Fibroblast of gingiva (primary cell): Measurements from ENCODE around the gene SCLY.
A peak's percentile ranks its signal among the peaks of the same experiment; 100 is the strongest.

ENCODE experiments used
- DNase-seq: peaks from one replicate; pipeline ENCODE4 v3.0.0-alpha.2; 2011; ENCODE audit warnings: low read depth

SCLY gene

DNA sequence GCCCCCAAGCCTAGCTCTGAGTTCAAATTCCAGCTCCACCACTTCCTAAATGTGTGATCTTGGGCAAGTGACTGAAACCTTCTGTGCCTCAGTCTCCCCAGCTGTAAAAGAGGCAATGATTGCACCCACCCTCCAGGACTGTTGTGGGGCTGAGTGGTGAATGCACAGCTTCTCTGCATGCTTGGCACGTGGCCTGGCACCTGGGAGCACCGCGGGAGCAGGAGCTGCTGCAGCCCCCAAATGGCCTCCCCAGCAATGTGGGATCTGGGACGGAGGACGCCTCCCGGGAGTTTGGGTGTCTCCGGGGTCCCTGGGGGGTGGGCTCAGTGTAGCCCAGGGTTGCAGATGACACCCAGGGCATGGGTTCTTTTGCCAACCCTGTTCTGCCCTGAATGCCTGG is 79.2 kb downstream of the SCLY start:
- no peak for DNase-seq

DNA sequence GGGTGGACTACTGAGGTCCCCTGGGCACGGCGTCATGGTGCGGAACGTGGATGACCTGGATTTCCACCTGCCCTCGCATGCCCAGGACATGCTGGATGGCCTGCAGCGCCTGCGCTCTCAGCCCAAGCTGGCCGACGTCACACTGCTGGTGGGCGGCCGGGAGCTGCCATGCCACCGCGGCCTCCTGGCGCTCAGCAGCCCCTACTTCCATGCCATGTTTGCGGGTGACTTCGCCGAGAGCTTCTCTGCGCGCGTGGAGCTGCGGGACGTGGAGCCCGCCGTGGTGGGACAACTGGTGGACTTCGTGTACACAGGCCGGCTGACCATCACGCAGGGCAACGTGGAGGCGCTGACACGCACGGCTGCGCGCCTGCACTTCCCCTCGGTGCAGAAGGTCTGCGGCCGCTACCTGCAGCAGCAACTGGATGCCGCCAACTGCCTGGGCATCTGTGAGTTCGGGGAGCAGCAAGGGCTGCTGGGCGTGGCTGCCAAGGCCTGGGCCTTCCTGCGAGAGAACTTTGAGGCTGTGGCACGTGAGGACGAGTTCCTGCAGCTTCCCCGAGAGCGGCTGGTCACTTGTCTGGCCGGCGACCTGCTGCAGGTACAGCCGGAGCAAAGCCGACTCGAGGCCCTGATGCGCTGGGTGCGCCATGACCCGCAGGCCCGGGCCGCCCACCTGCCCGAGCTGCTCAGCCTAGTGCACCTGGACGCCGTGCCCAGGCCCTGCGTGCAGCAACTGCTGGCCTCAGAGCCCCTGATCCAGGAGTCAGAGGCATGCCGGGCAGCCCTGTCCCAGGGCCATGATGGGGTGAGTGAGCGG is 80.1 kb downstream of the SCLY start:
- no peak for DNase-seq

DNA sequence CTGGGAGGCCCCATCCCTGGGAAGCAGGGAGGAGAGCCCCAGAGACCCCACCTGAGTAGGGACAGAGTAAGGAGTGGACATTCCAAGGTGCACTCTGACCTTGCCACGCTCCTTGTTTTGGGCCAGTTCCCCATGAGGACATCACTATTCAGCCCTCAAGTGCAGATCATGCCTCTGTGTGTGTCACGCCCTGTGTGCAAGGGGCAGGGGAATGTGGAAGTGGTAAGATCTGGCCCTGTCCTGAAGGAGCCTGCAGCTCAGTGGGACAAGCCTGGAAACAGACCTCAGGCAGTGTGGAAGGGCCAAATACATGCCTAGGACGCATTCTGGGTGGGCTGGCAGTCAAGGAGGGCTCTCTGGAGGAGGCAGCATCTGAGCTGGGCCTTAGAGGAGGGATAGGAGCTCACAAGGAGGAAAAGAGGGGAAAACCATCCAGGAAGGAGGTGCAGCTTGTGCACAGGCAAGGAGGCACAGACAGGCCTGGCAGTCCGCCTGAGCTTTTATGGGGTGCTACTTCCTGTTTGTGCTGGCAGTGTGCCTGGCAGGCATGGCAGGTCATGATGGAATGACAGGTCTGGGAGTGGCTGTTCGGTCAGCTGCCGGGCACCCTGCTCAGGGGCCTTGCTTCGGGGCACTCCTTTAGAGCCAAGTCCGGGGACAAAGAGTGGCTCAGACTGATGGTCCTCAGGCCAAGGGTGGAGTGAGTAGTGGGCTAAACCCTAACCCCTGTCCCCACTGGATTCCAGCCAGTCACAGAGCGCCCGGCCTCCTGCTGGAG is 80.9 kb downstream of the SCLY start:
- DNase-seq, result no peak

DNA sequence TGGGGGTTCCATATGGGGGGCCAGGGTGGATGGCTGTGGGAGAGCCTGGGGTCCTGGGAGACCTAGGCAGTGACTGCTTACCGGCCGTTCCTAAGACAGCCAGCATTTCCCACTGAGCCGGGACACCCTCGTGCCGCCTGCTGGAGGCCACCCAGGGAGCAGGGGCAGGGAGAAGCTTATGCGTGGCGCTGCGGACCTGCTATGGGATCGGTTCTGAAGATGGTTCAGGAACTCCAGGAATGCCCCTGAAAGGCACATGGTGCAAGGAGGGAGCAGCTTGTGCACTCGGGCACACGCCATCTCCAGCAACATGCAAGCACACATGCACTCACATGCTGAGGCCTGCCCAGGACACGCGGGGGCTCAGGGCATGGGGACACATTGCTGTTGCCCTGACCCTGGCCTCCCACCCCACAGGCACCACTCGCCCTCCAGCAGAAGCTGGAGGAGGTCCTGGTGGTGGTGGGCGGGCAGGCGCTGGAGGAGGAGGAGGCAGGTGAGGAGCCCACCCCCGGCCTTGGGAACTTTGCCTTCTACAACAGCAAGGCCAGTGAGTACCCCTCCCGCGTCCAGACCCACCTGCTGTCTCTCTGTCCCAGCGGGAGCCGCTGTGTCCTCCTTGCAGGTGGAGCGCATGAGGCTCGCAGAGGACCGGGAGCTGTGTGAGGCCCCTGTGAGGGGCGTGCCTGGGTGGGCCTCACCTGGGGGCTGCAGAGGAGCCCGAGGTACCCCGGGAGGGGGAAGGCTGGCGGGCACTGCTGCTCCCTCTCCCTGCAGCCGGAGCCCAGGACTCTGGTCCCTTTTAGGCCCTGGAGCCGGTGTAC is 81.8 kb downstream of the SCLY start:
- DNase-seq, result no peak

GRCh38 chr2:238143239-238143951 is 82.6 kb downstream of the SCLY start:
- peak; percentile 93 for DNase-seq

GRCh38 chr2:238144262-238144661 is 83.5 kb downstream of the SCLY start:
- DNase-seq, result no peak

GRCh38 chr2:238145046-238145445 is 84.2 kb downstream of the SCLY start:
- DNase-seq, result no peak

GRCh38 chr2:238145851-238146250 is 85.0 kb downstream of the SCLY start:
- DNase-seq, result no peak

GRCh38 chr2:238146884-238147544 is 86.2 kb downstream of the SCLY start:
- no peak for DNase-seq

DNA sequence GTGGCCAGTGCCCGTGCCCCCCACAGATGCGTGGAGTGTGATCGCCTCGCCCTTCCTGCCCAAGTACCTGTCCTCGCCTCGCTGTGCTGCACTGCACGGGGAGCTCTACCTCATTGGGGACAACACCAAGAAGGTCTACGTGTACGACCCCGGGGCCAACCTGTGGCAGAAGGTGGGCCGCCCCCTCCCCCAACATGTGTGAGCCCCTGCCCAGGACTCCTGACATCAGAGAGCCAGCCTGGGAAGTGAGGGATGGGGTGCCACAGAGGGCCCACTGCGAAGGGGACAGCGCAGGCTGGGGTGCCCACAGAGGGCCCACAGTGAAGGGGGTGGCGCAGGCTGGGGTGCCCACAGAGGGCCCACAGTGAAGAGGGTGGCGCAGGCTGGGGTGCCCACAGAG is 88.2 kb downstream of the SCLY start:
- DNase-seq, result no peak
